ENCODE results near the gene SMIM5. TPM values are rescaled to one million over a fixed set of nuclear protein-coding genes. Genes with fewer than 3 reads are reported as not detected.

SMIM5 gene
- total RNA-seq, 2 experiments from 2014 or later = 0.06 TPM; not detected in 1

DNA sequence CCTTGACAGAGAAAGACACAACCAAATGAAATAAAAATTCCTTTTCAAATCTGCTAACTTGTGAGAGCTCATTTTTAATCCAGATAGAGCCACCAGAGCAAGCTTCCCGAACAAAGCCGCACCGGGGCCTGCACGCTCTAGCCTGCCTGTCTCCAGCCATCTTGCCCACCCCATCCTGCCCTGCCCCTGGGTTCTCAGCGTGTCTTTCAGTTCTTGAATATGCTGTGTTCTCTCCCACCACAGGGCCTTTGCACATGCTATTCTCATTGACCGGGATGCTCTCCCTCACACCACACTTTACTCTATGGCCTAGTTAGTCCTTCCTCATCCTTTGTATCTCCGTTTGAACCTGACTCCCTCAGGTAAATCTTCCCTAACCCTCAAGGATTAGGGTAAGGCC, 14.7 kb downstream of the SMIM5 start:
- Histone ChIP-seq H3K4me1 (ENCODE audit: insufficient read depth, low read length, poor library complexity, severe bottlenecking) (peaks cover 12% of the 10 kb centered on the region), H4K20me1 (ENCODE audit: insufficient read depth, low read length) (no peaks in the 10 kb centered on the region), H3K79me2 (ENCODE audit: insufficient read depth, low read depth, low read length) (no peaks in the 10 kb centered on the region), H3K4me3 (ENCODE audit: low read depth, low read length, poor library complexity, severe bottlenecking) (no peak overlapping the region), H3K27ac (ENCODE audit: low read depth, low read length, poor library complexity, severe bottlenecking) (no peak overlapping the region), H3K9me3 (ENCODE audit: low read length) (no peaks in the 10 kb centered on the region), H3K36me3 (ENCODE audit: insufficient read depth, low read length) (peaks cover 70% of the 10 kb centered on the region), H3K9me2 (ENCODE audit: insufficient read depth, low read length) (no peaks in the 10 kb centered on the region), H3K4me2 (ENCODE audit: low read length) (no peak overlapping the region), H2AFZ (ENCODE audit: low read length) (no peak overlapping the region)
- ChIA-PET CTCF (ENCODE audit: unreplicated experiment) (no interaction called here), POLR2A (interaction anchor here (0.6 to 1.0 kb wide), 3 partner anchors 12 to 493 kb away, joined by 3 read pairs; no protein-coding TSS in a partner anchor)
- TF ChIP-seq, protein P1, sequence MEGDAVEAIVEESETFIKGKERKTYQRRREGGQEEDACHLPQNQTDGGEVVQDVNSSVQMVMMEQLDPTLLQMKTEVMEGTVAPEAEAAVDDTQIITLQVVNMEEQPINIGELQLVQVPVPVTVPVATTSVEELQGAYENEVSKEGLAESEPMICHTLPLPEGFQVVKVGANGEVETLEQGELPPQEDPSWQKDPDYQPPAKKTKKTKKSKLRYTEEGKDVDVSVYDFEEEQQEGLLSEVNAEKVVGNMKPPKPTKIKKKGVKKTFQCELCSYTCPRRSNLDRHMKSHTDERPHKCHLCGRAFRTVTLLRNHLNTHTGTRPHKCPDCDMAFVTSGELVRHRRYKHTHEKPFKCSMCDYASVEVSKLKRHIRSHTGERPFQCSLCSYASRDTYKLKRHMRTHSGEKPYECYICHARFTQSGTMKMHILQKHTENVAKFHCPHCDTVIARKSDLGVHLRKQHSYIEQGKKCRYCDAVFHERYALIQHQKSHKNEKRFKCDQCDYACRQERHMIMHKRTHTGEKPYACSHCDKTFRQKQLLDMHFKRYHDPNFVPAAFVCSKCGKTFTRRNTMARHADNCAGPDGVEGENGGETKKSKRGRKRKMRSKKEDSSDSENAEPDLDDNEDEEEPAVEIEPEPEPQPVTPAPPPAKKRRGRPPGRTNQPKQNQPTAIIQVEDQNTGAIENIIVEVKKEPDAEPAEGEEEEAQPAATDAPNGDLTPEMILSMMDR (conservative IDR thresholded peaks at IDR 0.05; ENCODE audit: low read length) = no peak
- TF ChIP-seq EZH2phosphoT487 (IDR thresholded peaks at IDR 0.05; ENCODE audit: borderline replicate concordance, low read depth, low read length) = no peak
- intact Hi-C loops (cut with micrococcal nuclease; ENCODE audit: unreplicated experiment) = no loop called here
- no peak for DNase-seq (ENCODE audit: low spot score)
- no TSS peak for BruUV-seq (replicated peaks)

DNA sequence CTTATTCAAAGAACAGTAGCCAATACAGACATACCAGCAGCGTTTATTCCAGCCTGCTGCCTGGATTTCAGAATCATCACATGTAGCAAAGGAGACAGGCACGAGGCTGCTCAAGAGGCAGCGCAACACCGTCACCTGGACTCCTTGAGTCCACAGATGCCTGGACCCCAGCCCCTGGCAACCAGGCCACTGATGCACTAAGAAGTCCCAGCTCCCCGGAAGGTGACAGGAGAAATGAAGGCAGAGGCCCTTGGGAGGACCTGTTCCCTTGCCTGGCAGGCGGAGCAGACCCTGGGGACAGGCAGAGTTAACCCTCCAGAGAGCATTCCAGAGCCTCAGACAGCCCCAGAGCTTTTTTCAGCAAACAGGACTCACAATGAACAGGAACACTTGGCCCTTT, 16.5 kb downstream of the SMIM5 start:
- Histone ChIP-seq H3K4me1 (ENCODE audit: insufficient read depth, low read length, poor library complexity, severe bottlenecking) (peaks cover 30% of the 10 kb centered on the region), H3K4me2 (ENCODE audit: low read length) (no peak overlapping the region), H4K20me1 (ENCODE audit: insufficient read depth, low read length) (no peaks in the 10 kb centered on the region), H3K36me3 (ENCODE audit: insufficient read depth, low read length) (peaks cover 78% of the 10 kb centered on the region), H3K9me2 (ENCODE audit: insufficient read depth, low read length) (no peaks in the 10 kb centered on the region), H3K4me3 (ENCODE audit: low read depth, low read length, poor library complexity, severe bottlenecking) (no peak overlapping the region), H3K27ac (ENCODE audit: low read depth, low read length, poor library complexity, severe bottlenecking) (no peak overlapping the region), H3K9me3 (ENCODE audit: low read length) (no peaks in the 10 kb centered on the region), H3K79me2 (ENCODE audit: insufficient read depth, low read depth, low read length) (no peaks in the 10 kb centered on the region), H2AFZ (ENCODE audit: low read length) (no peak overlapping the region)
- DNase-seq (ENCODE audit: low spot score) = no peak
- ChIA-PET CTCF (ENCODE audit: unreplicated experiment) (interaction anchor here (1.1 to 1.3 kb wide), 2 partner anchors 8 to 12 kb away, joined by 3 read pairs; no protein-coding TSS in a partner anchor), POLR2A (interaction anchor here (0.6 to 1.8 kb wide), 3 partner anchors 8 to 403 kb away, joined by 3 to 5 read pairs (median 3); partner anchors contain the start of genes RECQL5 and SAP30BP)
- BruUV-seq (replicated peaks) = no TSS peak
- intact Hi-C loops (cut with micrococcal nuclease; ENCODE audit: unreplicated experiment) = no loop called here
- no peak for TF ChIP-seq EZH2phosphoT487 (IDR thresholded peaks at IDR 0.05; ENCODE audit: borderline replicate concordance, low read depth, low read length)

DNA sequence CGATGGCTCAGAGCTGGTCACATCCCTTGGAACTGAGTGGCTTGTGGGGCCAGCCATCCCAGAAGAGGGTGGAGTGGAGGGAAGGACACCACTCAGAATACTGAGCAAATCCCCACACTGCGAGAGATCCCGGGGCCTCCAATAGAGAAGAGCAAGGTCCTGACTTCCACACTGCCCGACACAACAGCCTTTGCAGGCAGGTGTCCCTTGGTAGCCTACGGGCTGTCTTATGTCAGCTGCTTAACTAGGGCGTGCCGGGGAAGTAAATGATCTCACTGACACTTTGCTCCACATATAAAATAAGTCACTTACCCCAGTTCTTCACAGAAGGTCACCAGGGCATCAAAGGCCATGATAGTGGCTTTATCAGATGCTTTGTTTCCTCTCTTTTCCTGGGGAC, 17.6 kb downstream of the SMIM5 start:
- ChIA-PET POLR2A (no interaction called here), CTCF (ENCODE audit: unreplicated experiment) (interaction anchor here (0.6 to 1.3 kb wide), 5 partner anchors 9 to 193 kb away, joined by 3 read pairs; no protein-coding TSS in a partner anchor)
- no TSS peak for BruUV-seq (replicated peaks)
- no peak overlapping the region for H2AFZ ChIP-seq (ENCODE audit: low read length)
- DNase-seq (ENCODE audit: low spot score) = no peak
- H3K4me1 ChIP-seq (ENCODE audit: insufficient read depth, low read length, poor library complexity, severe bottlenecking) = peaks cover 32% of the 10 kb centered on the region
- TF ChIP-seq, protein P1 (conservative IDR thresholded peaks at IDR 0.05; ENCODE audit: low read length) = no peak
- TF ChIP-seq EZH2phosphoT487 (IDR thresholded peaks at IDR 0.05; ENCODE audit: borderline replicate concordance, low read depth, low read length) = no peak
- no peaks in the 10 kb centered on the region for H3K9me3 ChIP-seq (ENCODE audit: low read length)
- H3K9me2 ChIP-seq (ENCODE audit: insufficient read depth, low read length) = no peaks in the 10 kb centered on the region
- intact Hi-C loops (cut with micrococcal nuclease; ENCODE audit: unreplicated experiment) = no loop called here
- H3K27ac ChIP-seq (ENCODE audit: low read depth, low read length, poor library complexity, severe bottlenecking) = no peak overlapping the region
- H3K4me2 ChIP-seq (ENCODE audit: low read length) = no peak overlapping the region
- H3K4me3 ChIP-seq (ENCODE audit: low read depth, low read length, poor library complexity, severe bottlenecking) = no peak overlapping the region
- H3K36me3 ChIP-seq (ENCODE audit: insufficient read depth, low read length) = peaks cover 78% of the 10 kb centered on the region
- no peaks in the 10 kb centered on the region for H3K79me2 ChIP-seq (ENCODE audit: insufficient read depth, low read depth, low read length)
- no peaks in the 10 kb centered on the region for H4K20me1 ChIP-seq (ENCODE audit: insufficient read depth, low read length)

All from OCI-LY7 (cell line).